T-helper 1 cell treated with Interleukin-12 subunit alpha and Interleukin-12 subunit beta and Interleukin-4 antibody, amounts not matched to agents 30 ng/mL and 1 ng/mL, for 36 hours (primary cell): ENCODE data around the gene NRN1L. TPM values are rescaled to one million over a fixed set of nuclear protein-coding genes. Genes with fewer than 3 reads are reported as not detected.

ENCODE experiments used
- intact Hi-C: fragments of 100-400 bp; cut with micrococcal nuclease; formaldehyde crosslinking; loops from one replicate; pipeline ENCODE4 v1.15.1; 2024
- total RNA-seq: library from RNA; stranded (reverse); gene quantifications from 2 replicates; pipeline ENCODE4 v1.2.3, GENCODE V29; 2022

NRN1L gene
- total RNA-seq, 1 donor from 2014 or later, result 0.59 TPM

- intact Hi-C loops, result no loop called here
These were observed 4.1 kb upstream of the NRN1L start for GRCh38 chr16:67880584-67880983.

- intact Hi-C loops, result no loop called here
These were observed 3.0 kb upstream of the NRN1L start for GRCh38 chr16:67881621-67882161.

GRCh38 chr16:67882374-67883145 lies 2.1 kb upstream of the NRN1L start:
- intact Hi-C loops, result loop anchor here (1.0 kb wide), 5 partner anchors 11 to 347 kb away; partner anchors contain the start of gene PSKH1

GRCh38 chr16:67883146-67883871 lies 1.4 kb upstream of the NRN1L start:
- intact Hi-C loops, result loop anchor here (1.0 kb wide), 5 partner anchors 10 to 346 kb away; partner anchors contain the start of gene PSKH1

GRCh38 chr16:67883872-67884261 lies 818 bp upstream of the NRN1L start:
- intact Hi-C loops, result loop anchor here (1.0 kb wide), 5 partner anchors 9 to 345 kb away; partner anchors contain the start of gene PSKH1

GRCh38 chr16:67885545-67885944 lies 860 bp downstream of the NRN1L start:
- intact Hi-C loops, result no loop called here

- intact Hi-C loops, result no loop called here
These were observed 1.3 kb downstream of the NRN1L start for GRCh38 chr16:67885976-67886375.

GRCh38 chr16:67886387-67886786 lies 1.7 kb downstream of the NRN1L start:
- intact Hi-C loops, result no loop called here

GRCh38 chr16:67888331-67888730 lies 3.6 kb downstream of the NRN1L start:
- intact Hi-C loops, result no loop called here

- intact Hi-C loops, result no loop called here
These were observed 7.7 kb downstream of the NRN1L start for GRCh38 chr16:67892375-67892774.

GRCh38 chr16:67892899-67893742 lies 8.4 kb downstream of the NRN1L start, which contains the start of gene PSKH1:
Gene PSKH1 (plus strand): TSS chr16:67893254. CDS start chr16:67908750, 15,496 bp downstream.
- intact Hi-C loops, result loop anchor here (1.0 kb wide), 14 partner anchors 10 to 331 kb away; partner anchors contain the start of genes ACD, CTCF, DDX28 and DPEP2

GRCh38 chr16:67893743-67894399 lies 9.2 kb downstream of the NRN1L start:
- intact Hi-C loops, result loop anchor here (1.0 kb wide), 14 partner anchors 11 to 332 kb away; partner anchors contain the start of genes ACD, CTCF, DDX28 and DPEP2

- intact Hi-C loops, result no loop called here
These were observed 12.5 kb downstream of the NRN1L start for GRCh38 chr16:67897231-67897630.

- intact Hi-C loops, result no loop called here
These were observed 17.0 kb downstream of the NRN1L start for GRCh38 chr16:67901734-67902133.

- intact Hi-C loops, result no loop called here
These were observed 18.1 kb downstream of the NRN1L start for GRCh38 chr16:67902831-67903230.

GRCh38 chr16:67907397-67908180 lies 22.9 kb downstream of the NRN1L start:
- intact Hi-C loops, result no loop called here

- intact Hi-C loops, result no loop called here
These were observed 24.5 kb downstream of the NRN1L start for GRCh38 chr16:67909056-67909742.

GRCh38 chr16:67910158-67910557 lies 25.5 kb downstream of the NRN1L start:
- intact Hi-C loops, result no loop called here
